Activated B cell treated with CpG ODN at 0.5 μM for 24 hours (primary cell): ENCODE measurements around the gene TMEM218. TPM values are rescaled to one million over a fixed set of nuclear protein-coding genes. Genes with fewer than 3 reads are reported as not detected.
A peak's percentile ranks its signal among the peaks of the same experiment; 100 is the strongest.

Experiments used
- ATAC-seq: fragments of 200-7000 bp; cut with Tn5 transposase; one replicate; pipeline ENCODE4 v1.10.0; 2021; ENCODE audit warnings: low read depth, mild to moderate bottlenecking, moderate library complexity
- CTCF ChIA-PET: fragments of 350-600 bp; sonication (Branson Sonifier 250); formaldehyde crosslinking; loops from one replicate; lab custom pipeline; 2021; ENCODE audit warnings: antibody characterized with exemption; lab: Charles Lee
- POLR2A ChIA-PET: fragments of 350-600 bp; sonication (Branson Sonifier 250); formaldehyde crosslinking; loops from one replicate; lab custom pipeline; 2021; ENCODE audit warnings: antibody characterized with exemption; lab: Charles Lee
- DNase-seq: peaks from one replicate; pipeline ENCODE4 v3.0.0; 2022
- H3K27ac Mint-ChIP-seq: one replicate; pipeline ENCODE4 v1.8.0; 2020; ENCODE audit warnings: mixed read lengths
- H3K27me3 Mint-ChIP-seq: one replicate; pipeline ENCODE4 v1.8.0; 2021; ENCODE audit warnings: mixed read lengths
- H3K36me3 Mint-ChIP-seq: one replicate; pipeline ENCODE4 v1.8.0; 2021; ENCODE audit warnings: low read depth, mixed read lengths
- H3K4me1 Mint-ChIP-seq: one replicate; pipeline ENCODE4 v1.8.0; 2021; ENCODE audit warnings: mixed read lengths
- H3K4me3 Mint-ChIP-seq: one replicate; pipeline ENCODE4 v1.8.0; 2020; ENCODE audit warnings: mild to moderate bottlenecking, mixed read lengths
- H3K9me3 Mint-ChIP-seq: one replicate; pipeline ENCODE4 v1.8.0; 2020; ENCODE audit warnings: mixed read lengths
- intact Hi-C: fragments of 100-400 bp; cut with micrococcal nuclease; formaldehyde crosslinking; loops from one replicate; pipeline ENCODE4 v1.15.1; 2024
- total RNA-seq: library from RNA; stranded (reverse); gene quantifications from 2 replicates; pipeline ENCODE4 v1.2.3, GENCODE V29; 2022
- TF ChIP-seq, protein P1 (sequence below): fragments of 200-600 bp; IDR thresholded peaks from one replicate; pipeline ENCODE4 v1.8.0; 2022; ENCODE audit warnings: antibody characterized with exemption, mild to moderate bottlenecking

The TMEM218 gene
- total RNA-seq, 1 donor from 2014 or later, result 18.8 TPM

DNA sequence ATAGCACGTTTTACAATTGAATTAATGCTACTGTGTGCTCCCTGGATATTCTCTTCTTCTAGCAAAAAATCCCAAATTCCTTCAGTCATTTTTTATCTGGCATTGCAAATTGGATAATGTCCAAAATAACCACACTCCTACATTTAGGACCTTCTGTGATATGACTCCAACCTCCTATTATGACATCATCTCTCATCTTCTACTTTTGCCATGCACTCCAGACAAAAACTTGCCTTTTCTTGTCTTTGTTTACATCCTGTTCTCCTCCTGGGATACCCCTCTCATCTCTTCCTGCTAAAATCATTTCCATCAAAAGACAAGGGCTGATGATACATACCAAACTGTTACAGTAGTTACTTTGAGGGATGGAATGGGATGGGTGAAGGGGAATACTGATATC, 20.6 kb upstream of the TMEM218 start:
- TF ChIP-seq, protein P1, sequence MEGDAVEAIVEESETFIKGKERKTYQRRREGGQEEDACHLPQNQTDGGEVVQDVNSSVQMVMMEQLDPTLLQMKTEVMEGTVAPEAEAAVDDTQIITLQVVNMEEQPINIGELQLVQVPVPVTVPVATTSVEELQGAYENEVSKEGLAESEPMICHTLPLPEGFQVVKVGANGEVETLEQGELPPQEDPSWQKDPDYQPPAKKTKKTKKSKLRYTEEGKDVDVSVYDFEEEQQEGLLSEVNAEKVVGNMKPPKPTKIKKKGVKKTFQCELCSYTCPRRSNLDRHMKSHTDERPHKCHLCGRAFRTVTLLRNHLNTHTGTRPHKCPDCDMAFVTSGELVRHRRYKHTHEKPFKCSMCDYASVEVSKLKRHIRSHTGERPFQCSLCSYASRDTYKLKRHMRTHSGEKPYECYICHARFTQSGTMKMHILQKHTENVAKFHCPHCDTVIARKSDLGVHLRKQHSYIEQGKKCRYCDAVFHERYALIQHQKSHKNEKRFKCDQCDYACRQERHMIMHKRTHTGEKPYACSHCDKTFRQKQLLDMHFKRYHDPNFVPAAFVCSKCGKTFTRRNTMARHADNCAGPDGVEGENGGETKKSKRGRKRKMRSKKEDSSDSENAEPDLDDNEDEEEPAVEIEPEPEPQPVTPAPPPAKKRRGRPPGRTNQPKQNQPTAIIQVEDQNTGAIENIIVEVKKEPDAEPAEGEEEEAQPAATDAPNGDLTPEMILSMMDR, result no peak
- POLR2A ChIA-PET, result no interaction called here
- CTCF ChIA-PET, result no interaction called here
- ATAC-seq (no peak), DNase-seq (no peak)
- Mint-ChIP-seq H3K9me3 (no peaks in the 10 kb centered on the region), H3K4me3 (no peak overlapping the region), H3K36me3 (no peaks in the 10 kb centered on the region), H3K27ac (no peak overlapping the region), H3K4me1 (no peaks in the 10 kb centered on the region), H3K27me3 (peaks cover 44% of the 10 kb centered on the region)
- intact Hi-C loops, result no loop called here

DNA sequence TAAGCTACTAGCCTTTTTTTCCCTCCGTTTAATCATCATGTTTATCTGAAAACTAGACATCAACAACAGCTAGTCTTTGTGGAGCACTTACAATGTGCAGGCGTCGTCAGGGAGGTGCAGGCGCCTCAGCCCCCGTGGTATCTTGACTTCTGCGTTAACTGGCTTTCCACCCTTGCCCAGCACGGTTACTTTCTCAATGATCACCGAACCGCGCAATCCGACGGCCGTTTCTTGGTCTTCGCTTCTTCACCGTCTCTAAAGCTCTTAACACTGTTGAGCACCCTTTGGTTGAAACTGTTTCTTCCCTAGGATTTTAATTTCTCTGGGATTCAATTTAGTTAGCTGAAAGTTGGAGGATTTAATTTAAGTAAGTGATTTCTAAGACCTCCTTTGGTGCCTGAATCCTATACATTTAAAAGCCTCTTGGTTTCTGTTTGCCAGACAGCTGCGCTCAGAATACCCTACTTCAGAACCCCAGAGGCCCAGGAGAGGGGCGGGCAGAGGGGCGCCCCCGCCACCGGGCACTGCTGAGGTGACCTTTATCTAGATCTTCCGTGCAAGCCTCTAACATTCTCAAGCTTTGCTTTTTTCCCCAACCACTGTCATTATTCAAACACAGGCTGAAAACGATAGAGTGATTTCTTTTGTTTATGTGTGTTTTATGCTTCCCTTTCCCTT, 18.0 kb upstream of the TMEM218 start:
- intact Hi-C loops, result no loop called here
- H3K4me3 Mint-ChIP-seq, result no peak overlapping the region
- peaks cover 6% of the 10 kb centered on the region for H3K4me1 Mint-ChIP-seq
- TF ChIP-seq, protein P1, result no peak
- ChIA-PET CTCF (interaction anchor here (1.9 to 2.1 kb wide), 2 partner anchors 10 to 13 kb away, joined by 4 to 7 read pairs; no protein-coding TSS in a partner anchor), POLR2A (no interaction called here)
- H3K9me3 Mint-ChIP-seq, result no peaks in the 10 kb centered on the region
- peaks cover 42% of the 10 kb centered on the region for H3K27me3 Mint-ChIP-seq
- H3K36me3 Mint-ChIP-seq, result no peaks in the 10 kb centered on the region
- no peak for ATAC-seq
- H3K27ac Mint-ChIP-seq, result no peak overlapping the region
- DNase-seq, result no peak

GRCh38 chr11:125128450-125128849, 17.0 kb upstream of the TMEM218 start:
- H3K4me3 Mint-ChIP-seq, result no peak overlapping the region
- H3K4me1 Mint-ChIP-seq, result peaks cover 14% of the 10 kb centered on the region
- no peak for DNase-seq
- no peaks in the 10 kb centered on the region for H3K9me3 Mint-ChIP-seq
- intact Hi-C loops, result no loop called here
- no peak overlapping the region for H3K27ac Mint-ChIP-seq
- ATAC-seq, result no peak
- TF ChIP-seq, protein P1, result no peak
- ChIA-PET CTCF (interaction anchor here (1.9 to 2.1 kb wide), 2 partner anchors 12 to 14 kb away, joined by 4 to 7 read pairs; no protein-coding TSS in a partner anchor), POLR2A (no interaction called here)
- no peaks in the 10 kb centered on the region for H3K36me3 Mint-ChIP-seq
- peaks cover 38% of the 10 kb centered on the region for H3K27me3 Mint-ChIP-seq

DNA sequence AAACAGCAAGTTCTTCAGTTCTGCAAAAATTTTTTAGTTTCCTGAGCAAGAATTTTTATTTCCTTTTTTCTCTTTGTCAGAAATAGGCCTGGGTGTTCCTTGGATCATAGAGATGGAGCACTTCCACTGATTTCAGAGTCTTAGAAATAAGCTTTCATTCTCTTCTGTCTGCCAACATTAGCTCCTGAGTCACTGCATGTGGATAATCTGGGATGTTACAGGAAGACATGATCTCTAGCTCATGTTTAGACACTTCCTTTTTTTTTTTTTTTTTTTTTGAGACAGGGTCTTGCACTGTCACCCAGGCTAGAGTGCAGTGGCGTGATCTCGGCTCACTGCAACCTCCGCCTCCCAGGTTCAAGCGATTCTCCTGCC, 13.2 kb upstream of the TMEM218 start:
- no peaks in the 10 kb centered on the region for H3K9me3 Mint-ChIP-seq
- no peak overlapping the region for H3K27ac Mint-ChIP-seq
- peaks cover 14% of the 10 kb centered on the region for H3K4me1 Mint-ChIP-seq
- DNase-seq (no peak), ATAC-seq (no peak)
- intact Hi-C loops, result loop anchor here (1.0 kb wide), 2 partner anchors 13 to 162 kb away; partner anchors contain the start of gene TMEM218
- no peaks in the 10 kb centered on the region for H3K36me3 Mint-ChIP-seq
- TF ChIP-seq, protein P1, result no peak
- CTCF ChIA-PET, result interaction anchor here (1.0 to 3.8 kb wide), 13 partner anchors 14 to 171 kb away, joined by 3 to 27 read pairs (median 6); partner anchors contain the start of genes CCDC15, SLC37A2 and TMEM218
- peaks cover 36% of the 10 kb centered on the region for H3K27me3 Mint-ChIP-seq
- H3K4me3 Mint-ChIP-seq, result no peak overlapping the region
- POLR2A ChIA-PET, result interaction anchor here (1.0 to 1.6 kb wide), 3 partner anchors 14 to 171 kb away, joined by 5 to 19 read pairs (median 6); partner anchors contain the start of genes CCDC15, SLC37A2 and TMEM218

DNA sequence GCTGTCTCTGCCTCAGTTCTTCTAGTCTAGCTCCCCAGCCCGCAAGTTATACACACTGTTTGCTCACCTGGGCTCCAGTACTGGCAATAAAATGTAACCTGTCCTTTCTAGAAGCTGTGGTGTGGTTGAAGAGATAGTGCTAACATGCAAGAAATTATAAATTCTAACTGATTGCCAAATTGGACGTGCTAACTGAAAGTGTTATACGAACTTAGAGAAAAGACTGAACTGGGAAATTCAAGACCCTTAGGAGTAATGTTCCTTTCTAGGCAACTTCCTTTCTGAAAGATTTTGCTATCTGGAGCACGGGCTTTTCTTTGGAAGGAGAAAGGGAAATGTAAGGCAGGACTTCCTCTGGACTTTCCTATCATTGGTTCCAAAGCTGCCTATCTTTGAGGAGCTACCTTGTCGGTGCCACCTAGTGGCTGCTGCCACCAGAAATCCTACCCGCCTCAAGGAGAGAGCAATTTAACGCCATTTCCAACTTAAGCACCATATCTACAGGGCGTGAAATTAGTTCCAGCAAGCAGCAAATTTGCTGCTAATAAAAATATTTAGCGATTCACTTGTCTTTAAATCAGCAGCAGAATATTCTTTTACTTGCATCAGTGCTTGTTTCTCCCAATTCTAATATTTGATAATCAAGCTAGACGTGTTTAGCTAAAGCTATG, 12.7 kb upstream of the TMEM218 start:
- no peak for DNase-seq
- Mint-ChIP-seq H3K4me1 (peaks cover 14% of the 10 kb centered on the region), H3K36me3 (no peaks in the 10 kb centered on the region), H3K27me3 (peaks cover 32% of the 10 kb centered on the region), H3K9me3 (no peaks in the 10 kb centered on the region), H3K4me3 (peak overlapping the region; percentile 26), H3K27ac (no peak overlapping the region)
- POLR2A ChIA-PET, result interaction anchor here (1.0 to 1.6 kb wide), 3 partner anchors 13 to 170 kb away, joined by 5 to 19 read pairs (median 6); partner anchors contain the start of genes CCDC15, SLC37A2 and TMEM218
- CTCF ChIA-PET, result interaction anchor here (1.0 to 3.8 kb wide), 13 partner anchors 13 to 170 kb away, joined by 3 to 27 read pairs (median 6); partner anchors contain the start of genes CCDC15, SLC37A2 and TMEM218
- peak; percentile 71 for ATAC-seq
- TF ChIP-seq, protein P1, result no peak
- intact Hi-C loops, result loop anchor here (1.0 kb wide), 2 partner anchors 13 to 162 kb away; partner anchors contain the start of gene TMEM218
